ENCODE data around the gene KPNB1. TPM values are rescaled to one million over a fixed set of nuclear protein-coding genes. Genes with fewer than 3 reads are reported as not detected.

Gene KPNB1
- total RNA-seq, 2 donors from 2014 or later = 91.4 to 102 TPM

- Histone ChIP-seq H3K36me3 (peaks cover 18% of the 10 kb centered on the region), H3K27me3 (no peaks in the 10 kb centered on the region), H3K9me3 (no peaks in the 10 kb centered on the region), H3K4me3 (no peak overlapping the region), H3K4me1 (peaks cover 0 to 17% of the 10 kb centered on the region in 2 donors), H3K27ac (no peak overlapping the region)
- TF ChIP-seq CTCF (IDR thresholded peaks at IDR 0.05) = no peak
- DNase-seq (ENCODE audit: low spot score) = no peak
These were observed 51.0 kb downstream of the KPNB1 start for GRCh38 chr17:47700471-47701449.

GRCh38 chr17:47701608-47702007 is 51.9 kb downstream of the KPNB1 start:
- DNase-seq (ENCODE audit: low spot score) = no peak
- Histone ChIP-seq H3K36me3 (peaks cover 18% of the 10 kb centered on the region), H3K27ac (no peak overlapping the region), H3K4me1 (peaks cover 0 to 17% of the 10 kb centered on the region in 2 donors), H3K27me3 (no peaks in the 10 kb centered on the region), H3K4me3 (no peak overlapping the region), H3K9me3 (no peaks in the 10 kb centered on the region)
- no peak for TF ChIP-seq CTCF (IDR thresholded peaks at IDR 0.05)

GRCh38 chr17:47702391-47702995 is 52.8 kb downstream of the KPNB1 start:
- H3K27ac ChIP-seq = no peak overlapping the region
- peaks cover 0 to 22% of the 10 kb centered on the region in 2 donors for H3K4me1 ChIP-seq
- H3K27me3 ChIP-seq = no peaks in the 10 kb centered on the region
- H3K4me3 ChIP-seq = no peak overlapping the region
- TF ChIP-seq CTCF (IDR thresholded peaks at IDR 0.05) = no peak
- no peaks in the 10 kb centered on the region for H3K9me3 ChIP-seq
- DNase-seq (ENCODE audit: low spot score) = no peak
- H3K36me3 ChIP-seq = peaks cover 18% of the 10 kb centered on the region

GRCh38 chr17:47703191-47703591 is 53.5 kb downstream of the KPNB1 start:
- H3K27ac ChIP-seq = no peak overlapping the region
- H3K4me1 ChIP-seq = peaks cover 0 to 29% of the 10 kb centered on the region in 2 donors

GRCh38 chr17:47703671-47704070 is 54.0 kb downstream of the KPNB1 start:
- Histone ChIP-seq H3K27me3 (no peaks in the 10 kb centered on the region), H3K36me3 (peaks cover 18% of the 10 kb centered on the region), H3K27ac (no peak overlapping the region), H3K9me3 (no peaks in the 10 kb centered on the region), H3K4me1 (peaks cover 0 to 32% of the 10 kb centered on the region in 2 donors), H3K4me3 (no peak overlapping the region)
- TF ChIP-seq CTCF (IDR thresholded peaks at IDR 0.05) = no peak
- no peak for DNase-seq (ENCODE audit: low spot score)

More at GRCh38 chr17:47703191-47703591, 53.5 kb downstream of the KPNB1 start:
- DNase-seq (ENCODE audit: low spot score) = no peak
- no peak for TF ChIP-seq CTCF (IDR thresholded peaks at IDR 0.05)
- Histone ChIP-seq H3K9me3 (no peaks in the 10 kb centered on the region), H3K4me3 (no peak overlapping the region), H3K36me3 (peaks cover 18% of the 10 kb centered on the region), H3K27me3 (no peaks in the 10 kb centered on the region)

All from right atrium auricular region (tissue), 2 donors.